ENCODE measurements around the gene ZNF668. TPM values are rescaled to one million over a fixed set of nuclear protein-coding genes. Genes with fewer than 3 reads are reported as not detected.

ZNF668 gene
- total and polyA plus RNA-seq, 4 donors = 0.92 to 4.8 (median 3.9) TPM

DNA sequence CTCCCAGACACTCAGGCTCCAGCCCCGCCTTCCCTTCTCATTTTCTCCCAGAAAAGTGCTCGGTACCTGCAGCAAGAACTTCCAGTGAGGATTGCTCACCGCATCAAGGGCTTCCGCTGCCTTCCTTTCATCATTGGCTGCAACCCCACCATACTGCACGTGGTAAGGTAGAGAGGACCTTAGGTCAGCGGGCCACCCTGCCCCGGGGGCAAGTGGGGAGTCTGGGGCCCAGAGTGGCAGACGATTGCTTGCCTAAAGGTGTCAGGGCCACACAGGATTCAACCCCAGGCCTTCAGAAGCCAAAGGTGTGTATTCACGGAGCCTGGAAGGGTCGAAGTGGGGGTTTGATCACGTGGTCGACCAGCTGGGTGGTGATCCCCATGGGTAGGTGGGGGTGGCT is 35.6 kb upstream of the ZNF668 start:
- DNase-seq (ENCODE audit: low spot score) = no peak
- Histone ChIP-seq H3K9ac (ENCODE audit: low read depth in 1 of 2, low read length in 2 of 2) (no peak overlapping the region), H3K27me3 (ENCODE audit: control insufficient read depth in 4 of 4, insufficient read depth in 4 of 4, low read length in 3 of 4) (no peaks in the 10 kb centered on the region), H3K4me3 (ENCODE audit: low read depth in 1 of 3, low read length in 3 of 3) (no peak overlapping the region), H3K9me3 (ENCODE audit: control insufficient read depth in 4 of 4, low read length in 3 of 4) (no peaks in the 10 kb centered on the region), H3K36me3 (ENCODE audit: control insufficient read depth in 4 of 4, insufficient read depth in 3 of 4, low read depth in 1 of 4, low read length in 3 of 4) (peaks cover 0 to 10% (median 6%) of the 10 kb centered on the region in 4 donors), H3K27ac (ENCODE audit: low read depth in 1 of 2, low read length in 2 of 2) (peak overlapping the region; percentile 5 to 96), H3K4me1 (ENCODE audit: control insufficient read depth in 4 of 4, insufficient read depth in 4 of 4, low read length in 3 of 4) (peaks cover 25 to 60% (median 43%) of the 10 kb centered on the region in 4 donors)
- TF ChIP-seq EGR1 (IDR thresholded peaks at IDR 0.05; ENCODE audit: low read depth in 2 of 2) (no peak), HNF4A (conservative IDR thresholded peaks at IDR 0.05) (no peak), GABPA (IDR thresholded peaks at IDR 0.05 in 1 of 2, conservative IDR thresholded peaks at IDR 0.05 in 1 of 2) (no peak), NR2F2 (IDR thresholded peaks at IDR 0.05) (no peak), RAD21 (IDR thresholded peaks at IDR 0.05) (no peak)
- 93% methylated on average over 12 of the region's 12 CpGs for WGBS

DNA sequence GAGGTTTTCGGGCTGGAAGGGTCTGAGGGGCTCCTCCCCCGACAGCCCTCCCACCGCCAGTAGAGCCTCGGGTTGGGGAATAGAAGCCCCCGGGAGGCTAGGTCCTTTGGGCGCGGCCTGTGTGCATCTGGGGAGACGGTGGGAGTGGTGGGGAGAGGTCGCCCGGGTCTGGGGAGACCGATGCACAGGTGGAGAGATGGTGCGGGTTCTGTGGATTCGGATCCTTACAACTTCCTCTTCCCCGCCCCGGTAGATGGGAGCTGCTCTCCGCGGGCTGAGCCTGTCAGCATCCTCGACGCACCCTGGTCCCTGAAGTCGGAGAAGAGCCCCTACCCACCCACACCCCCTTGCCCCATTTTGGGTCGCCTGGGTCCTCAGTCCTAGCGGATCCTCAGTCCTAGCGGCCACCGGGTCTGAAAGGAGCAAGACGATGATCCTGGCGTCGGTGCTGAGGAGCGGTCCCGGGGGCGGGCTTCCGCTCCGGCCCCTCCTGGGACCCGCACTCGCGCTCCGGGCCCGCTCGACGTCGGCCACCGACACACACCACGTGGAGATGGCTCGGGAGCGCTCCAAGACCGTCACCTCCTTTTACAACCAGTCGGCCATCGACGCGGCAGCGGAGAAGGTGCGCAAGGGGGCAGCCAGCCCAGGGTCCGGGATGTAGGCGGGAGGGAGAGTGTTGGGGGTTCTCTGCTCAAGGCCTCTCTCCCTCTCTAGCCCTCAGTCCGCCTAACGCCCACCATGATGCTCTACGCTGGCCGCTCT is 34.9 kb upstream of the ZNF668 start:
- Histone ChIP-seq H3K4me3 (ENCODE audit: low read depth in 1 of 3, low read length in 3 of 3) (peak overlapping the region; percentile 53 to 91 (median 61)), H3K9ac (ENCODE audit: low read depth in 1 of 2, low read length in 2 of 2) (peak overlapping the region; percentile 34 to 72), H3K36me3 (ENCODE audit: control insufficient read depth in 4 of 4, insufficient read depth in 3 of 4, low read depth in 1 of 4, low read length in 3 of 4) (peaks cover 0 to 10% (median 6%) of the 10 kb centered on the region in 4 donors), H3K4me1 (ENCODE audit: control insufficient read depth in 4 of 4, insufficient read depth in 4 of 4, low read length in 3 of 4) (peaks cover 20 to 55% (median 40%) of the 10 kb centered on the region in 4 donors), H3K27me3 (ENCODE audit: control insufficient read depth in 4 of 4, insufficient read depth in 4 of 4, low read length in 3 of 4) (no peaks in the 10 kb centered on the region), H3K27ac (ENCODE audit: low read depth in 1 of 2, low read length in 2 of 2) (peak overlapping the region; percentile 86 to 96), H3K9me3 (ENCODE audit: control insufficient read depth in 4 of 4, low read length in 3 of 4) (no peaks in the 10 kb centered on the region)
- TF ChIP-seq ATF3 (IDR thresholded peaks at IDR 0.05) (no peak), FOXA1 (IDR thresholded peaks at IDR 0.05) (no peak), TAF1 (conservative IDR thresholded peaks at IDR 0.05) (no peak), HNF4G (IDR thresholded peaks at IDR 0.05) (no peak), NR2F2 (IDR thresholded peaks at IDR 0.05) (no peak), HNF4A (conservative IDR thresholded peaks at IDR 0.05) (no peak), MAX (IDR thresholded peaks at IDR 0.05) (no peak), YY1 (IDR thresholded peaks at IDR 0.05) (no peak), REST (IDR thresholded peaks at IDR 0.05) (no peak), RAD21 (IDR thresholded peaks at IDR 0.05) (no peak), CTCF (IDR thresholded peaks at IDR 0.05; ENCODE audit: low read depth, low read length, missing input control) (no peak), RXRA (IDR thresholded peaks at IDR 0.05) (no peak), SP1 (IDR thresholded peaks at IDR 0.05) (no peak), FOXA2 (IDR thresholded peaks at IDR 0.05) (no peak), EGR1 (IDR thresholded peaks at IDR 0.05; ENCODE audit: low read depth in 2 of 2) (no peak), GABPA (IDR thresholded peaks at IDR 0.05 in 1 of 2, conservative IDR thresholded peaks at IDR 0.05 in 1 of 2) (no peak), JUND (IDR thresholded peaks at IDR 0.05) (no peak)
- TF ChIP-seq, protein P1, sequence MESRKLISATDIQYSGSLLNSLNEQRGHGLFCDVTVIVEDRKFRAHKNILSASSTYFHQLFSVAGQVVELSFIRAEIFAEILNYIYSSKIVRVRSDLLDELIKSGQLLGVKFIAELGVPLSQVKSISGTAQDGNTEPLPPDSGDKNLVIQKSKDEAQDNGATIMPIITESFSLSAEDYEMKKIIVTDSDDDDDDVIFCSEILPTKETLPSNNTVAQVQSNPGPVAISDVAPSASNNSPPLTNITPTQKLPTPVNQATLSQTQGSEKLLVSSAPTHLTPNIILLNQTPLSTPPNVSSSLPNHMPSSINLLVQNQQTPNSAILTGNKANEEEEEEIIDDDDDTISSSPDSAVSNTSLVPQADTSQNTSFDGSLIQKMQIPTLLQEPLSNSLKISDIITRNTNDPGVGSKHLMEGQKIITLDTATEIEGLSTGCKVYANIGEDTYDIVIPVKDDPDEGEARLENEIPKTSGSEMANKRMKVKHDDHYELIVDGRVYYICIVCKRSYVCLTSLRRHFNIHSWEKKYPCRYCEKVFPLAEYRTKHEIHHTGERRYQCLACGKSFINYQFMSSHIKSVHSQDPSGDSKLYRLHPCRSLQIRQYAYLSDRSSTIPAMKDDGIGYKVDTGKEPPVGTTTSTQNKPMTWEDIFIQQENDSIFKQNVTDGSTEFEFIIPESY (IDR thresholded peaks at IDR 0.05) = no peak
- WGBS = 53% methylated on average over 57 of the region's 57 CpGs
- DNase-seq (ENCODE audit: low spot score) = no peak

All from liver (tissue), 9 donors.